HG03280 (cell line): ENCODE results near the gene RBCK1.
A peak's percentile ranks its signal among the peaks of the same experiment; 100 is the strongest.

ENCODE experiments used
- ATAC-seq: cut with Tn5 transposase; IDR thresholded peaks from one replicate; pipeline ENCODE4 v1.9.1; 2021; ENCODE audit warnings: mild to moderate bottlenecking, moderate library complexity; ENCODE audit not compliant: unreplicated experiment

Gene RBCK1

DNA sequence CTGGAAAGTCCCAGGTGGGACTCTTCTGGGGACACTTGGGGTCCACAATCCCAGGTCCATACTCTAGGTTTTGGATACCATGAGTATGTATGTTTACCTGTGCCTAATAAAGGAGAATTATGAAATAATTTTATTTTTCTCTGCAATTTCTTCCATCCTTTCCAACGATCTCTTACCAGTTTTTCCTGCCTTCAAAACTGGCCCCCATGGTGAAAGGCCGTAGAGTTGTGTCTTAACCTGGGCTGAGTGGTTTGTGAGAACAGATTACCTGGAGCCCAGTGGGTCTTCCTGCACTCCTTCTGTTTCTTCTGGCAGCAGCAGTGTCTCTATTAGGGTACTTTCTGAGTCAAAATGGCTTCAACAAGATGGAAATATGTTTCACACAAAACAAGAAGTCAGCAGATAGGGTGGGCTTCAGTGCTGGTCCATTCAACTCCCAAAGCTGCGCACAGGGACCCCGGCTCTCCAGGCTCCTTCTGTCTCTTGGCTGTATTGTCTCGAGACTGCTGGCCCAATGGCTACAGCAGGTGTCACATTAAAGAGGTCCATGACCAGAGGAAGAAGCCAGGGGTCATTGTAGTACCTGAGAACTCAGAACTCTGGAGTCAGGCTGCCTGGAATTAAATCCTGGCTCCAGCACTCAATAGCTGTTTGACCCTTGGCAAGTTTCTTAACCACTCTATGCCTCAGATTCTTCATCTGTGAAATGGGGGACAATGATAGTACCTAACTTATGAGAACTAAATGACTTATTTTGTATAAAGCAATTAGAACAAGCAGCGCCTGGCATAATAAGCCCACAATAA is 10.5 kb upstream of the RBCK1 start:
- ATAC-seq: no peak

GRCh38 chr20:399182-399707 is 8.9 kb upstream of the RBCK1 start:
- ATAC-seq: no peak

DNA sequence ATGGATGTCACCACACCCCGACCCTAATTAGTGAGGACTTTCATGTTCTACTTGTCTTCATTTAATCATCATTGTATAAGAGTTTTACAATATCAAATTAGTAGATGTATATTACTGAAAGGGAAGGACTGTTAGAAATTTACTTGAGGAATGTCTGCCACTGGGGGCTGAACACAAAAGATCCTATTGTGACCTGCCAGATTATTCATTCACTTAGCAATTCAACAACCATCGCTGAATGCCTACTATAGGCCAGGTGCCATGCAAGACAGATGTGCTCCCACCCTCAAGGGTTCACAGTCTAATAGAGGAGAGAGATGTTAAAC is 8.0 kb upstream of the RBCK1 start:
- ATAC-seq: no peak

GRCh38 chr20:400454-401275 is 7.4 kb upstream of the RBCK1 start:
- ATAC-seq: no peak

GRCh38 chr20:401682-402495 is 6.2 kb upstream of the RBCK1 start:
- no peak for ATAC-seq

- no peak for ATAC-seq
Observed at GRCh38 chr20:402496-402885, 5.6 kb upstream of the RBCK1 start.

GRCh38 chr20:402898-403581 is 5.1 kb upstream of the RBCK1 start:
- ATAC-seq: no peak

- no peak for ATAC-seq
Observed at GRCh38 chr20:403582-403957, 4.5 kb upstream of the RBCK1 start.

DNA sequence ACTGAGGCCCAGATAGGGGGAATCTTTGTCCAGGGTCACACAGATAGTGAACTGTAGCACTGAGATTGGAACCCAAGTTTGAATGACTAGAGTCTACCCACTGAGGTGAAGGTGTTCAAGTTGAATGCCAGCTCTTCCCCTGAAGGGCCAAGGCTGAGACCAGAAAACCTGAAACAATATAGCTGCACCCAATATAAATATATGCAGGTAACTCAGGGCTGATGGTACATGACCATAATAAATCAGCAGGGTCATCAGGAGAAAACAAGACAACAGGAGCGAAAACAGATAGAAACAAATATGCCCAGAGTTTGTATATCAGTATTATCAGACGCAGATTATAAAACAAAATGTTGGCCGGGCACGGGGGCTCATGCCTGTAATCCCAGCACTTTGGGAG is 4.0 kb upstream of the RBCK1 start:
- no peak for ATAC-seq

DNA sequence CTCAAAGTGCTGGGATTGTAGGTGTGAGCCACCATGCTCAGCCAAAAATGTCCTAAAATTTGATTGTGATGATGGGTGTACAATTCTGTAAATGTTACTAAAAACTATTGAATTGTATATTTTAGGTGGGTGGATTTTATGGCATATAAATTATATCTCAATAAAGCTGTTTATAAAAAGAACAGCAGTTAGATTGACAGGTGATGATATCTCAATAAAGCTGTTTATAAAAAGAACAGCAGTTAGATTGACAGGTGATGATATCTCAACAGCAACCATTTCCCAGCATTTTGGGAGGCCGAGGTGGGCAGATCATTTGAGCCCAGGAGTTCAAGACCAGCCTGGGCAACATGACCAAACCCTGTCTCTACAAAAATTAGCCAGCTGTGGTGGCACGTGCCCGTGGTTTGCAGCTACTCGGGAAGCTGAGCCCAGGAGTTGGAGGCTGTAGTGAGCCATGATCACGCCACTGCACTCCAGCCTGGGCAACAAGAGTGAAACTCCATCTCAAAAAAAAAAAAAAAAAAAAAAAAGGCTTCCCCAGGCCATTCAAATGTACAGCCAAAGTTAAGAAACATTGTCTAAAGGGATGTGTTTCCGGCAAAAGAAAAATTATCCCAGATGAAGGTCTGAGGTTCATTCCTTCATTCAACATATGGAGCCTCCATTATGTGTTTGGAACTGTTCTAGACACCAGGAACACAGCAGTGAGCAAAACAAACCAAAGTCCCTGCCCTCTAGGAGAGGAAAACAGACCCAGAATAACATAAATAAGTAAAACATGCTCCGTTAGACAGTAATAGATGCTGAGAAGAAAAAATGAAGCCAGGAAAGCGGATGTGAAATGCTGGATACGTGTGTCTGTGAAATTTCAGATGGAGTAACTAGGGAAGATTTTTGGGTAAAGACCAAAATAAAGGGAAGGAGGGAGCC is 1.6 kb upstream of the RBCK1 start:
- no peak for ATAC-seq

DNA sequence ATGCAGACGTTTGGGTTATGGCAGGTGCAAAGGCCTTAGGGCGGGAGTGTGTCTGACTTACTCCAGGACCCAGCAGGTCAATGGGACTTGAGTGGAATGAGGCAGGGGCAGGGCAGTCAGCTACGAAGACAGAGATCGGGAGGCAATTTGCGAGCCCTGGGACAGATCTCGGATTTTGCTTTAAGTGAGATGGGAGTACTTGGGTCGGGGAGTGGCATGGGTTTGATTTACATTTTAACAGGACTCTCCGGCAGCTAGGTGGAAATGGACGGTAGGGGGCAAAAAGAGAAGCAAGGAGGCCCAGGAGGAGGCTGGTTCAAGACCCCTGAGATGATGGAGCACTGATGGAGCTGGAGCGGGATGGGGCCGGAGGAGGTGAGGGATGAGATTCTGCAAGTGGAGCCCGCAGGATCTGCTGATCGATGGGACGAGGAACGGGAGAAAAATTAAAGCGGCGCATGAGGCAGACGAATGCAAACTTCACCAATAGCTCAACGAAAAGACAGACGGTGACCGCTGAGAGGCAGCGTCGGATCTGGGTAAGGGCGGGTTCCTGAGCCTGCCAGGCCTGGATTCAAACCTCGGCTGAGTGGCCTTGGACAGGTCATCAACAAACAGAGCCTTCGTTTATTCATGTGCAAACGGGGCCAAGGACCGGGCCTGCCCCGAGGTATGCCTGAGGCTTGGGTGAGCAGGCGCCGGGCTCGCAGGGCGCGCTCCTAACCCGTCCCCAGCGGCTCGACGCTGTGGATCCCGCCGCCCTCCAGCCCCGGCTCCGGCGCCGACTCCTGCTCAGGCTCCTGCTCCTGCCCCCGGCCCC is 756 bp upstream of the RBCK1 start:
- peak; percentile 76 for ATAC-seq

GRCh38 chr20:408843-409696 is 971 bp downstream of the RBCK1 start:
- peak; percentile 2 for ATAC-seq

DNA sequence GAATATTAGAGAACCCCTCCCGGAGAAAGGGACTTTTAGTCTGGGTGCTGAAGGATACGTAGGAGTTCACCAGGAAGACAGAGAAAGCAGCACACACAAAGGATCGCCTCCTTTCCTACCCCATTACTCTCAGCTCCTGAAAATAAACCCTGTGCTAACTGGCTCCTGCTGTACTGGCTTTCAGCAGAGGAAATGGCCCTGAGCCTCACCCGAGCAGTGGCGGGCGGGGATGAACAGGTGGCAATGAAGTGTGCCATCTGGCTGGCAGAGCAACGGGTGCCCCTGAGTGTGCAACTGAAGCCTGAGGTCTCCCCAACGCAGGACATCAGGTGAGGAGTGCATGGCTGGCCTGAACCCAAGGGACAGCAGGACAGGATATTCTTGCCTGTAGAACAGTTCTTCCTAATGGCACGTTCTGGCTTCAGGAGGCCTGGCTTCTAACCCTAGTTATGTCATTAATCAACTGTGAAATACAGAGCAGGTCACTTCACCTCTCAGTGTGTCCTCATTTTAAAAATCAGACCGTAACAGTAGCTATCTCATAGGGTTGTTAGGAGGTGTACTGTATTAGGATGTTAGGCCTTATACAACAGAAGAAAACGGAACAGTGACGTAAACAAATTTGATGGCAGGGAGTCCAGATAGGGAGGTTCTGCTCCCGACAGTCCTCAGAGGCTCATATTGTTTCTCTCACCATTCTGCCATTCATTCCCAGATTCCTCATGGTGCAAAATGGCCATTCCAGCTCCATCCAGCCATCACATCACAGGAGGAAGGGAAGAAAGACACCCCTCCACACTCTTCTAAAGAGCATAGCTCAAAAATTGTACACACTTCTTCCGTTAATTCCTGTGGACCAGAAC is 1.8 kb downstream of the RBCK1 start:
- ATAC-seq: no peak

- no peak for ATAC-seq
Observed at GRCh38 chr20:412081-412480, 4.0 kb downstream of the RBCK1 start.

GRCh38 chr20:414161-414560 is 6.1 kb downstream of the RBCK1 start:
- ATAC-seq: no peak

- no peak for ATAC-seq
Observed at GRCh38 chr20:415820-416322, 7.8 kb downstream of the RBCK1 start.
